BJ (cell line): ENCODE data around the gene NEDD9. TPM values are rescaled to one million over a fixed set of nuclear protein-coding genes. Genes with fewer than 3 reads are reported as not detected.

ENCODE experiments used
- CTCF ChIA-PET: fragments of 350-600 bp; formaldehyde crosslinking; extraction: SDS; loops from one replicate; lab custom pipeline; 2021; ENCODE audit warnings: antibody characterized with exemption, inconsistent platforms; lab: Yijun Ruan, JAX
- POLR2A ChIA-PET: fragments of 300-600 bp; sonication (Branson Sonifier 250); formaldehyde crosslinking; extraction: SDS; loops from one replicate; lab custom pipeline; 2021; ENCODE audit warnings: antibody characterized with exemption; lab: Charles Lee
- DNase-seq: peaks from one replicate; pipeline ENCODE4 v3.0.0-alpha.2; 2011; ENCODE audit warnings: low read depth
- H3K27me3 ChIP-seq: 2 replicates; pipeline ENCODE4 v1.6.0; 2011; ENCODE audit warnings: low read length; ENCODE audit not compliant: control insufficient read depth, insufficient read depth
- H3K36me3 ChIP-seq: 2 replicates; pipeline ENCODE4 v1.5.1; 2011; ENCODE audit warnings: low read length; ENCODE audit not compliant: control insufficient read depth, insufficient read depth
- H3K4me3 ChIP-seq: 2 replicates; pipeline ENCODE4 v1.5.1; 2011; ENCODE audit warnings: low read depth, mild to moderate bottlenecking, control low read depth, low read length
- CTCF ChIP-seq: IDR thresholded peaks from 2 replicates; pipeline ENCODE4 v1.5.1; 2011; ENCODE audit warnings: low read depth, mild to moderate bottlenecking, control low read depth, inconsistent platforms, low read length, moderate library complexity; ENCODE audit not compliant: insufficient read depth
- polyA plus RNA-seq: library from polyadenylated mRNA; depleted of rRNA; stranded (reverse); fragments of >200 nt; gene quantifications from 2 replicates; pipeline ENCODE4 v1.2.3, GENCODE V29; 2011

The NEDD9 gene
- polyA plus RNA-seq, 1 experiment = 25.6 TPM

- ChIA-PET CTCF (interaction anchor here (1.3 kb wide), 1 partner anchor 11 kb away, joined by 4 read pairs; no protein-coding TSS in a partner anchor), POLR2A (no interaction called here)
- peaks cover 13% of the 10 kb centered on the region for H3K36me3 ChIP-seq
- no peak overlapping the region for H3K4me3 ChIP-seq
- DNase-seq = no peak
- no peak for TF ChIP-seq CTCF
- H3K27me3 ChIP-seq = no peaks in the 10 kb centered on the region
These were observed 17.6 kb downstream of the NEDD9 start for GRCh38 chr6:11214901-11215300.

GRCh38 chr6:11214084-11214833 is 18.2 kb downstream of the NEDD9 start:
- CTCF ChIA-PET = interaction anchor here (1.3 to 2.3 kb wide), 3 partner anchors 12 to 282 kb away, joined by 4 to 8 read pairs (median 7); no protein-coding TSS in a partner anchor

GRCh38 chr6:11213422-11214021 is 18.9 kb downstream of the NEDD9 start:
- H3K27me3 ChIP-seq = no peaks in the 10 kb centered on the region
- no peak for DNase-seq
- POLR2A ChIA-PET = no interaction called here
- H3K36me3 ChIP-seq = peaks cover 6% of the 10 kb centered on the region
- TF ChIP-seq CTCF = no peak
- H3K4me3 ChIP-seq = no peak overlapping the region
- CTCF ChIA-PET = interaction anchor here (2.1 to 2.3 kb wide), 2 partner anchors 29 to 283 kb away, joined by 7 to 8 read pairs; no protein-coding TSS in a partner anchor

More at GRCh38 chr6:11214084-11214833, 18.2 kb downstream of the NEDD9 start:
- Histone ChIP-seq H3K4me3 (no peak overlapping the region), H3K27me3 (no peaks in the 10 kb centered on the region), H3K36me3 (peaks cover 10% of the 10 kb centered on the region)
- no peak for TF ChIP-seq CTCF
- DNase-seq = no peak
- POLR2A ChIA-PET = no interaction called here

GRCh38 chr6:11212664-11213063 is 19.8 kb downstream of the NEDD9 start:
- H3K36me3 ChIP-seq = peaks cover 6% of the 10 kb centered on the region
- no peak overlapping the region for H3K4me3 ChIP-seq
- no peaks in the 10 kb centered on the region for H3K27me3 ChIP-seq
- TF ChIP-seq CTCF = no peak
- CTCF ChIA-PET = interaction anchor here (0.8 to 2.3 kb wide), 3 partner anchors 29 to 284 kb away, joined by 3 to 8 read pairs (median 7); no protein-coding TSS in a partner anchor
- POLR2A ChIA-PET = interaction anchor here (0.6 kb wide), 1 partner anchor 741 kb away, joined by 5 read pairs; no protein-coding TSS in a partner anchor
- no peak for DNase-seq

- CTCF ChIA-PET = no interaction called here
- no peak for DNase-seq
- Histone ChIP-seq H3K36me3 (peaks cover 6% of the 10 kb centered on the region), H3K4me3 (no peak overlapping the region), H3K27me3 (no peaks in the 10 kb centered on the region)
- POLR2A ChIA-PET = no interaction called here
- no peak for TF ChIP-seq CTCF
These were observed 21.2 kb downstream of the NEDD9 start for GRCh38 chr6:11211254-11211653.
